Mesendoderm (in vitro differentiated cells): ENCODE measurements around the gene APOE.

Experiments used
- DNase-seq: peaks from one replicate; pipeline ENCODE4 v3.0.0; 2013
- H2AK5ac ChIP-seq: 2 replicates; pipeline ENCODE4 v1.6.1; 2013; ENCODE audit warnings: low read length, inconsistent platforms
- H2BK120ac ChIP-seq: 2 replicates; pipeline ENCODE4 v1.6.1; 2013; ENCODE audit warnings: low read depth, mild to moderate bottlenecking, low read length, moderate library complexity, mixed read lengths
- H2BK15ac ChIP-seq: replicated peaks from 2 replicates; pipeline ENCODE4 v1.6.1; 2013; ENCODE audit warnings: low read depth, mild to moderate bottlenecking, moderate library complexity
- H2BK5ac ChIP-seq: 2 replicates; pipeline ENCODE4 v1.6.1; 2013; ENCODE audit warnings: low read length, inconsistent platforms
- H3K18ac ChIP-seq: 2 replicates; pipeline ENCODE4 v1.6.1; 2013; ENCODE audit warnings: mild to moderate bottlenecking, low read length, mixed read lengths
- H3K23ac ChIP-seq: one replicate; pipeline ENCODE4 v1.6.1; 2013; ENCODE audit warnings: low read length
- H3K27ac ChIP-seq: 2 replicates; pipeline ENCODE4 v1.5.1; 2013; ENCODE audit warnings: low read depth, mild to moderate bottlenecking, inconsistent platforms, low read length, moderate library complexity
- H3K27me3 ChIP-seq: 2 replicates; pipeline ENCODE4 v1.6.1; 2013; ENCODE audit warnings: low read length, control low read depth, mild to moderate bottlenecking, inconsistent platforms; ENCODE audit not compliant: insufficient read depth, poor library complexity
- H3K36me3 ChIP-seq: 2 replicates; pipeline ENCODE4 v1.6.1; 2013; ENCODE audit warnings: low read length, inconsistent platforms; ENCODE audit not compliant: control insufficient read depth, insufficient read depth
- H3K4ac ChIP-seq: one replicate; pipeline ENCODE4 v1.6.1; 2013; ENCODE audit warnings: low read depth, mild to moderate bottlenecking, low read length, moderate library complexity
- H3K4me1 ChIP-seq: 2 replicates; pipeline ENCODE4 v1.6.1; 2013; ENCODE audit warnings: low read depth, low read length, inconsistent platforms; ENCODE audit not compliant: control insufficient read depth
- H3K4me2 ChIP-seq: 2 replicates; pipeline ENCODE4 v1.6.1; 2013; ENCODE audit warnings: low read length
- H3K4me3 ChIP-seq: 2 replicates; pipeline ENCODE4 v1.5.1; 2013; ENCODE audit warnings: mild to moderate bottlenecking, low read length
- H3K56ac ChIP-seq: one replicate; pipeline ENCODE4 v1.6.1; 2013; ENCODE audit warnings: low read length
- H3K79me1 ChIP-seq: 2 replicates; pipeline ENCODE4 v1.6.1; 2013; ENCODE audit warnings: low read length, inconsistent platforms
- H3K79me2 ChIP-seq: 2 replicates; pipeline ENCODE4 v1.6.1; 2013; ENCODE audit warnings: mild to moderate bottlenecking, low read length; ENCODE audit not compliant: control insufficient read depth, insufficient read depth
- H3K9ac ChIP-seq: 2 replicates; pipeline ENCODE4 v1.6.1; 2013; ENCODE audit warnings: low read length, inconsistent platforms
- H4K5ac ChIP-seq: one replicate; pipeline ENCODE4 v1.6.1; 2013; ENCODE audit warnings: low read length
- H4K8ac ChIP-seq: one replicate; pipeline ENCODE4 v1.6.1; 2013; ENCODE audit warnings: low read depth, mild to moderate bottlenecking, control low read depth, low read length, moderate library complexity
- WGBS: extraction: QIAGEN DNeasy Blood & Tissue Kit; methylation state at CpG from one replicate; pipeline ENCODE4 v1.1.7; 2013; ENCODE audit warnings: low lambda C conversion rate, missing lambda C conversion rate; ENCODE audit not compliant: insufficient coverage; ENCODE audit errors: extremely low coverage; 5-methylcytosine and 5-hydroxymethylcytosine counted together

APOE gene

DNA sequence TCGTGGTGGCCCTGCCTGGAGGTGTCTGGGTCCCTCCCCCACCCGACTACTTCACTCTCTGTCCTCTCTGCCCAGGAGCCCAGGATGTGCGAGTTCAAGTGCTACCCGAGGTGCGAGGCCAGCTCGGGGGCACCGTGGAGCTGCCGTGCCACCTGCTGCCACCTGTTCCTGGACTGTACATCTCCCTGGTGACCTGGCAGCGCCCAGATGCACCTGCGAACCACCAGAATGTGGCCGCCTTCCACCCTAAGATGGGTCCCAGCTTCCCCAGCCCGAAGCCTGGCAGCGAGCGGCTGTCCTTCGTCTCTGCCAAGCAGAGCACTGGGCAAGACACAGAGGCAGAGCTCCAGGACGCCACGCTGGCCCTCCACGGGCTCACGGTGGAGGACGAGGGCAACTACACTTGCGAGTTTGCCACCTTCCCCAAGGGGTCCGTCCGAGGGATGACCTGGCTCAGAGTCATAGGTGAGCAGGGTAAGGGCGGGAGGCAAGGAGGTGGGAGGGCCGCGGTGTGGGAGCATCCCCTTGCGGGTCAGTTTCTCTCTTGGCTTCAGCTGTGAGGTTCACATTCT is 40.3 kb upstream of the APOE start:
- no peak overlapping the region for H2AK5ac ChIP-seq
- no peak overlapping the region for H4K5ac ChIP-seq
- H2BK5ac ChIP-seq, result no peak overlapping the region
- no peak for DNase-seq
- H3K4me1 ChIP-seq, result no peaks in the 10 kb centered on the region
- H2BK120ac ChIP-seq, result no peak overlapping the region
- H3K79me2 ChIP-seq, result peaks cover 4% of the 10 kb centered on the region
- H4K8ac ChIP-seq, result no peak overlapping the region
- H3K56ac ChIP-seq, result no peak overlapping the region
- H3K36me3 ChIP-seq, result peaks cover 4% of the 10 kb centered on the region
- no peak overlapping the region for H3K4me3 ChIP-seq
- H3K27ac ChIP-seq, result no peak overlapping the region
- H3K79me1 ChIP-seq, result peaks cover 10% of the 10 kb centered on the region
- no peaks in the 10 kb centered on the region for H3K27me3 ChIP-seq
- H3K18ac ChIP-seq, result no peak overlapping the region
- H2BK15ac ChIP-seq, result no peak overlapping the region
- H3K9ac ChIP-seq, result no peak overlapping the region
- WGBS, result no CpG with 5 or more reads among the region's 27 CpGs
- H3K4ac ChIP-seq, result no peak overlapping the region
- no peak overlapping the region for H3K23ac ChIP-seq
- no peak overlapping the region for H3K4me2 ChIP-seq

DNA sequence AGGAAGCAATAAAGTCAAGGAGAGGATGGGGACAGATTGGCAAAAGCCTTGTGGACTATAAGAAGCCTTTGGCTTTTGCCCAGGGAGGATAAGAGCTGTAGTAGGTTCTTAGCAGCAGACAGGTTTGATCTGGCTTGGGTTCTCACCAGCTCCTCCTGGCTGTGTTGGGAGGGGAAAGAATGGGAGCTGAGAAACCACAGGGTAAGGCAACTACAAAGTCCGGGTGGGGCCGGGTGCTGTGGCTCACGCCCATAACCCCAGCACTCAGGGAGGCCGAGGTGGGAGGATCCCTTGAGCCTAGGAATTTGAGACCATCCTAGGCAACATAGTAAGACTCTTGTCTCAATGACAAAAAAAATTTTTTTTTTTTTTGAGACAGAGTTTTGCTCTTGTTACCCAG is 38.9 kb upstream of the APOE start:
- no peak overlapping the region for H3K4me2 ChIP-seq
- no peaks in the 10 kb centered on the region for H3K27me3 ChIP-seq
- H3K4me3 ChIP-seq, result no peak overlapping the region
- H3K4ac ChIP-seq, result no peak overlapping the region
- no peak overlapping the region for H3K27ac ChIP-seq
- peaks cover 3% of the 10 kb centered on the region for H3K79me2 ChIP-seq
- no peak overlapping the region for H3K18ac ChIP-seq
- no peaks in the 10 kb centered on the region for H3K4me1 ChIP-seq
- peaks cover 6% of the 10 kb centered on the region for H3K36me3 ChIP-seq
- DNase-seq, result no peak
- H2BK120ac ChIP-seq, result no peak overlapping the region
- no peak overlapping the region for H2BK15ac ChIP-seq
- H3K79me1 ChIP-seq, result peaks cover 9% of the 10 kb centered on the region
- H3K56ac ChIP-seq, result no peak overlapping the region
- H2AK5ac ChIP-seq, result no peak overlapping the region
- H4K8ac ChIP-seq, result no peak overlapping the region
- H2BK5ac ChIP-seq, result no peak overlapping the region
- H3K23ac ChIP-seq, result no peak overlapping the region
- H4K5ac ChIP-seq, result no peak overlapping the region
- H3K9ac ChIP-seq, result no peak overlapping the region
- WGBS, result no CpG with 5 or more reads among the region's 4 CpGs

DNA sequence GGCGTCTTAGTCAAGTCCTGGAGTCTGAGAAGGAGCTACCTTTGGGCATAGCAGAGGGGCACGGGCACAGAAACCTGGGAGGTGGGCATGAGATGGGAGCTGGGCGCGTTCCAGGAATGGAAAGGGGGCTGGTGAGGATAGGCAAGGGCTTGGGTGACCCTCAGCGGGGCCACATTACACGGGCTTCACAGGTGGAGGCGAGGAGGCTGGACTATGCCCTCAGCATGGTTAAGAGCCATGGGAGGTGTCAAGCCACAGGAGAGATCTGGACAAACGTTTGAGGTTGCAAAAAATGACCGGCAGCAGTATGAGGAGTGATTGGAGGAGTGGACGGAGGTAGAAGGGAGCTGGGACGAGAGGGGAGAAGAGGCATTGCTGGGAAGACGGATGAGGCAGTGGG is 38.0 kb upstream of the APOE start:
- no peak for DNase-seq
- Histone ChIP-seq H3K23ac (no peak overlapping the region), H3K4me1 (no peaks in the 10 kb centered on the region), H3K4ac (no peak overlapping the region), H3K18ac (no peak overlapping the region), H2AK5ac (no peak overlapping the region), H3K9ac (no peak overlapping the region), H4K5ac (no peak overlapping the region), H3K27ac (no peak overlapping the region), H2BK5ac (no peak overlapping the region), H3K4me2 (no peak overlapping the region), H3K27me3 (no peaks in the 10 kb centered on the region), H2BK120ac (no peak overlapping the region), H3K56ac (no peak overlapping the region), H3K4me3 (no peak overlapping the region), H3K36me3 (peaks cover 10% of the 10 kb centered on the region), H4K8ac (no peak overlapping the region), H3K79me2 (peaks cover under 1% of the 10 kb centered on the region), H3K79me1 (peaks cover 6% of the 10 kb centered on the region), H2BK15ac (no peak overlapping the region)
- WGBS, result no CpG with 5 or more reads among the region's 12 CpGs

DNA sequence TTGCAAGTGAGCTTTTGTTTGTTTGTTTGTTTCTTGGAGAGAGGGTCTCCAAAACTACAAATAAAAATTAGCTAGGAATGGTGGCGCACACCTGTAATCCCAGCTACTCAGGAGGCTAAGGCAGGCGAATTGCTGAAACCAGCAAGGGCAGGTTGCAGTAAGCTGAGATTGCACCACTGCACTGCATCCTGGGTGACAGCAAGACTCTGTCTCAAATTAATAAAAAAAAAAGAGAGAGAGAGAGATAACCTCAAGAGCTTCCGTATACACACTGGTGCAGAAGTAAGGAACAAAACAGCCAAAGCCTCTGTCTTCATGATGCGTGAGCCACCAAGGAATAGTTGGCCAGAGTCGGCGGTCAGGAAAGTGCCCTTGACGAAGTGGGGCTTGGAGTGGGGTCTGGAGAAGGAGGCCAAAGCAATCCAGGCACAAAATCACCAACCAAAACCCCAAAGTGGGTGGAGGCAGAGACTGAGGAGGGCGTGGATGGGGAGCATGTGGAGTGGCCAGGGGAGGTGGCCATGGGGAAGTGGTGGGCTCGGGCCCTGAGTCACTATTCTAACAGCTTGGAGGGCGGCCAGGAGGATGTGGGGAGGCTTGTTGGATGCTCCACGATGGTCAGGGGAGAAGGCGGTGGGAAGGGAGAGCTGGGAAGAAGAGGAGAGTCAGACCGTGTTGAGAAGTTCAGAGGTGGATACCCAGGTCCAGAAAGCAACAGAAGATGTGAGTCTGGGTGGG is 35.7 kb upstream of the APOE start:
- Histone ChIP-seq H3K79me1 (peaks cover 9% of the 10 kb centered on the region), H3K4me2 (no peak overlapping the region), H3K4ac (no peak overlapping the region), H3K56ac (no peak overlapping the region), H3K9ac (no peak overlapping the region), H3K18ac (no peak overlapping the region), H3K27me3 (no peaks in the 10 kb centered on the region), H2BK120ac (no peak overlapping the region), H2BK15ac (no peak overlapping the region), H2BK5ac (no peak overlapping the region), H4K5ac (no peak overlapping the region), H3K36me3 (peaks cover 24% of the 10 kb centered on the region), H3K4me3 (no peak overlapping the region), H4K8ac (no peak overlapping the region), H2AK5ac (no peak overlapping the region), H3K4me1 (no peaks in the 10 kb centered on the region), H3K27ac (no peak overlapping the region), H3K79me2 (no peaks in the 10 kb centered on the region), H3K23ac (no peak overlapping the region)
- no CpG with 5 or more reads among the region's 13 CpGs for WGBS
- no peak for DNase-seq

DNA sequence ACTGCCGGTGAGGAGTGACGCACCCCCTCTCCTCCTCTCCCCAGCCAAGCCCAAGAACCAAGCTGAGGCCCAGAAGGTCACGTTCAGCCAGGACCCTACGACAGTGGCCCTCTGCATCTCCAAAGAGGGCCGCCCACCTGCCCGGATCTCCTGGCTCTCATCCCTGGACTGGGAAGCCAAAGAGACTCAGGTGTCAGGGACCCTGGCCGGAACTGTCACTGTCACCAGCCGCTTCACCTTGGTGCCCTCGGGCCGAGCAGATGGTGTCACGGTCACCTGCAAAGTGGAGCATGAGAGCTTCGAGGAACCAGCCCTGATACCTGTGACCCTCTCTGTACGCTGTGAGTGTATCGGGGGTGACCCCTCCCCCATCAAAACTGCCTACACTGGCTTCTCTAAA is 33.8 kb upstream of the APOE start:
- Histone ChIP-seq H3K18ac (no peak overlapping the region), H2BK120ac (no peak overlapping the region), H2BK5ac (no peak overlapping the region), H3K4ac (no peak overlapping the region), H4K5ac (no peak overlapping the region), H3K79me2 (no peaks in the 10 kb centered on the region), H2BK15ac (no peak overlapping the region), H3K4me1 (no peaks in the 10 kb centered on the region), H2AK5ac (no peak overlapping the region), H3K79me1 (peaks cover 3% of the 10 kb centered on the region), H3K56ac (no peak overlapping the region), H3K4me3 (no peak overlapping the region), H3K4me2 (no peak overlapping the region), H3K36me3 (peaks cover 26% of the 10 kb centered on the region), H3K23ac (no peak overlapping the region), H4K8ac (no peak overlapping the region), H3K27ac (no peak overlapping the region), H3K27me3 (no peaks in the 10 kb centered on the region), H3K9ac (no peak overlapping the region)
- DNase-seq, result no peak
- no CpG with 5 or more reads among the region's 14 CpGs for WGBS

DNA sequence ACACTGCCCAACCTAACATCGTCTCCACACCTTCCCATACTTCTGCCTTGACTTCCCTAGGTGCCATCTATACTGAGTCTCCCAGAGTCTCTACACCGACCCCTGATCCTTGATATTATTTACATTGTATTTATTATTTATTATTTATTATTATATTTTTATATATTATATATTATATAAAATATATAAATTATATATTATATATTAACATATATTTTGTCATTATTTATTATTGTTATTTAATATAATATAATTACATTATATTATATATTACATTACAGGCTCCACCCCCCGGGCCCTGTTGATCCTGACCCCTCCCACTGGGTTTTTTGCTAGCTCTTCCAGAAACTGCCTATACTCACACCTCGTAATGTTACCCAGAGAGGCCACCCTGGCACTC is 32.9 kb upstream of the APOE start:
- Histone ChIP-seq H3K4me1 (no peaks in the 10 kb centered on the region), H3K27me3 (no peaks in the 10 kb centered on the region), H4K8ac (no peak overlapping the region), H2BK5ac (no peak overlapping the region), H2AK5ac (no peak overlapping the region), H3K9ac (no peak overlapping the region), H3K56ac (no peak overlapping the region), H3K4ac (no peak overlapping the region), H3K79me1 (peaks cover 3% of the 10 kb centered on the region), H3K79me2 (no peaks in the 10 kb centered on the region), H4K5ac (no peak overlapping the region), H2BK15ac (no peak overlapping the region), H3K18ac (no peak overlapping the region), H3K36me3 (peaks cover 29% of the 10 kb centered on the region), H3K4me3 (no peak overlapping the region), H3K4me2 (no peak overlapping the region), H2BK120ac (no peak overlapping the region), H3K27ac (no peak overlapping the region), H3K23ac (no peak overlapping the region)
- no CpG with 5 or more reads among the region's 4 CpGs for WGBS
- DNase-seq, result no peak
